Liver (tissue), 3 donors: ENCODE data around the gene ALG1.

Experiments used
- EGR1 ChIP-seq, 2 donors: IDR thresholded peaks; 2 replicates each; pipeline ENCODE4 v1.6.1; 2016 to 2018; ENCODE audit warnings: antibody characterized with exemption in 2 of 2, low read depth in 2 of 2
- FOXA1 ChIP-seq: IDR thresholded peaks from 2 replicates; pipeline ENCODE4 v1.6.1; 2016; ENCODE audit warnings: antibody characterized with exemption
- GABPA ChIP-seq, 2 donors: IDR thresholded peaks in 1 of 2; conservative IDR thresholded peaks in 1 of 2; 2 replicates each; pipeline ENCODE4 v1.6.1; 2016; ENCODE audit warnings: antibody characterized with exemption in 2 of 2, mild to moderate bottlenecking in 1 of 2, moderate library complexity in 1 of 2
- HNF4A ChIP-seq, 2 donors: conservative IDR thresholded peaks; 2 replicates each; pipeline ENCODE4 v1.6.1; 2016; ENCODE audit warnings: antibody characterized with exemption in 2 of 2, mild to moderate bottlenecking in 2 of 2
- JUND ChIP-seq, 2 donors: IDR thresholded peaks; 2 replicates each; pipeline ENCODE4 v1.6.1; 2016; ENCODE audit warnings: antibody characterized with exemption in 2 of 2
- TAF1 ChIP-seq: conservative IDR thresholded peaks from 2 replicates; pipeline ENCODE4 v1.6.1; 2016; ENCODE audit warnings: antibody characterized with exemption, mild to moderate bottlenecking
- YY1 ChIP-seq: IDR thresholded peaks from 2 replicates; pipeline ENCODE4 v1.6.1; 2016; ENCODE audit warnings: antibody characterized with exemption, mild to moderate bottlenecking
- TF ChIP-seq, protein P1 (sequence below): fragments of 150-350 bp; IDR thresholded peaks from 2 replicates; pipeline ENCODE4 v1.5.1; 2017; ENCODE audit warnings: improper control_type of control experiment, low read depth, low read length; ENCODE audit not compliant: missing input control
- TF ChIP-seq, protein P2 (sequence below): IDR thresholded peaks from 2 replicates; pipeline ENCODE4 v1.6.1; 2016; ENCODE audit warnings: antibody characterized with exemption
- TF ChIP-seq, protein P3 (sequence below): IDR thresholded peaks from 2 replicates; pipeline ENCODE4 v1.6.1; 2016; ENCODE audit warnings: antibody characterized with exemption
- TF ChIP-seq, protein P4 (sequence below): IDR thresholded peaks from 2 replicates; pipeline ENCODE4 v1.6.1; 2016; ENCODE audit warnings: antibody characterized with exemption
- TF ChIP-seq, protein P5 (sequence below): IDR thresholded peaks from 2 replicates; pipeline ENCODE4 v1.6.1; 2016; ENCODE audit warnings: antibody characterized with exemption, mild to moderate bottlenecking
- donor health status: healthy.
- donor health status: healthy.

DNA sequence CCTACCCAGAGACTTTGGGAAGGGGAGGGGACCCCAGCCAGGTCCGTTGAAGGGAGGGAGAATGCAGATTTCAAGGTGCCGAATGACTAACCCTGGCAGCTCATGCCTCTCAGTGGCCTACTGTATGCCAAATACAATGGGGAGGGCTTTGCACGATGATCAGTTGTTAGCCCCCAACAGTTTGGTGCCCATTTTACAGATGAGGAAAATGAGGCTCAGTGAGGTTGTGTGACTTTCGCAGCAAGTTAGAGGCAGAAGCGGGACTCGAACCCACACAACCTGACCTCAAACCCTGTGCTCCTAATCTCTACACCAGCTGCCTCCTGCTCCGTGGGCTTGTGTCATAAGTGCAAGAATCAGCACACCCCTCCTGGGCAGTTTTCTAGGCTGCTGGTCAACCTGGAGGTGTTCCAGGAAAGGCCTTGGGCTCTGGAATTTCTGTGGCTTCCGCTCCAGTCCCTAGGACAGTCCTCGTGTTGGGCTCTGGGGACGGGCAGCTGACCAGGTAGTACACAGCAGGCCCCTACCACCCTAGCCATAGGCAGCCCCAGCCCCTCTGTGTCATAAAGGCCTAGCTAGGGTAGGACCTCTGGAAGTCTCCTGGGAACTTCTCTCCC lies 26.0 kb upstream of the ALG1 start:
- TF ChIP-seq, protein P1, sequence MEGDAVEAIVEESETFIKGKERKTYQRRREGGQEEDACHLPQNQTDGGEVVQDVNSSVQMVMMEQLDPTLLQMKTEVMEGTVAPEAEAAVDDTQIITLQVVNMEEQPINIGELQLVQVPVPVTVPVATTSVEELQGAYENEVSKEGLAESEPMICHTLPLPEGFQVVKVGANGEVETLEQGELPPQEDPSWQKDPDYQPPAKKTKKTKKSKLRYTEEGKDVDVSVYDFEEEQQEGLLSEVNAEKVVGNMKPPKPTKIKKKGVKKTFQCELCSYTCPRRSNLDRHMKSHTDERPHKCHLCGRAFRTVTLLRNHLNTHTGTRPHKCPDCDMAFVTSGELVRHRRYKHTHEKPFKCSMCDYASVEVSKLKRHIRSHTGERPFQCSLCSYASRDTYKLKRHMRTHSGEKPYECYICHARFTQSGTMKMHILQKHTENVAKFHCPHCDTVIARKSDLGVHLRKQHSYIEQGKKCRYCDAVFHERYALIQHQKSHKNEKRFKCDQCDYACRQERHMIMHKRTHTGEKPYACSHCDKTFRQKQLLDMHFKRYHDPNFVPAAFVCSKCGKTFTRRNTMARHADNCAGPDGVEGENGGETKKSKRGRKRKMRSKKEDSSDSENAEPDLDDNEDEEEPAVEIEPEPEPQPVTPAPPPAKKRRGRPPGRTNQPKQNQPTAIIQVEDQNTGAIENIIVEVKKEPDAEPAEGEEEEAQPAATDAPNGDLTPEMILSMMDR = no peak
- TF ChIP-seq YY1 (no peak), HNF4A (conservative IDR thresholded peaks at IDR 0.05) (no peak), TAF1 (no peak), FOXA1 (no peak), GABPA (IDR thresholded peaks at IDR 0.05 in 1 of 2, conservative IDR thresholded peaks at IDR 0.05 in 1 of 2) (no peak), EGR1 (IDR thresholded peaks at IDR 0.05; ENCODE audit: low read depth in 2 of 2) (no peak), JUND (IDR thresholded peaks at IDR 0.05) (no peak)
- TF ChIP-seq, protein P2, sequence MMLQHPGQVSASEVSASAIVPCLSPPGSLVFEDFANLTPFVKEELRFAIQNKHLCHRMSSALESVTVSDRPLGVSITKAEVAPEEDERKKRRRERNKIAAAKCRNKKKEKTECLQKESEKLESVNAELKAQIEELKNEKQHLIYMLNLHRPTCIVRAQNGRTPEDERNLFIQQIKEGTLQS = no peak
- TF ChIP-seq, protein P3, sequence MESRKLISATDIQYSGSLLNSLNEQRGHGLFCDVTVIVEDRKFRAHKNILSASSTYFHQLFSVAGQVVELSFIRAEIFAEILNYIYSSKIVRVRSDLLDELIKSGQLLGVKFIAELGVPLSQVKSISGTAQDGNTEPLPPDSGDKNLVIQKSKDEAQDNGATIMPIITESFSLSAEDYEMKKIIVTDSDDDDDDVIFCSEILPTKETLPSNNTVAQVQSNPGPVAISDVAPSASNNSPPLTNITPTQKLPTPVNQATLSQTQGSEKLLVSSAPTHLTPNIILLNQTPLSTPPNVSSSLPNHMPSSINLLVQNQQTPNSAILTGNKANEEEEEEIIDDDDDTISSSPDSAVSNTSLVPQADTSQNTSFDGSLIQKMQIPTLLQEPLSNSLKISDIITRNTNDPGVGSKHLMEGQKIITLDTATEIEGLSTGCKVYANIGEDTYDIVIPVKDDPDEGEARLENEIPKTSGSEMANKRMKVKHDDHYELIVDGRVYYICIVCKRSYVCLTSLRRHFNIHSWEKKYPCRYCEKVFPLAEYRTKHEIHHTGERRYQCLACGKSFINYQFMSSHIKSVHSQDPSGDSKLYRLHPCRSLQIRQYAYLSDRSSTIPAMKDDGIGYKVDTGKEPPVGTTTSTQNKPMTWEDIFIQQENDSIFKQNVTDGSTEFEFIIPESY = no peak
- TF ChIP-seq, protein P4, sequence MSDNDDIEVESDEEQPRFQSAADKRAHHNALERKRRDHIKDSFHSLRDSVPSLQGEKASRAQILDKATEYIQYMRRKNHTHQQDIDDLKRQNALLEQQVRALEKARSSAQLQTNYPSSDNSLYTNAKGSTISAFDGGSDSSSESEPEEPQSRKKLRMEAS = no peak
- TF ChIP-seq, protein P5, sequence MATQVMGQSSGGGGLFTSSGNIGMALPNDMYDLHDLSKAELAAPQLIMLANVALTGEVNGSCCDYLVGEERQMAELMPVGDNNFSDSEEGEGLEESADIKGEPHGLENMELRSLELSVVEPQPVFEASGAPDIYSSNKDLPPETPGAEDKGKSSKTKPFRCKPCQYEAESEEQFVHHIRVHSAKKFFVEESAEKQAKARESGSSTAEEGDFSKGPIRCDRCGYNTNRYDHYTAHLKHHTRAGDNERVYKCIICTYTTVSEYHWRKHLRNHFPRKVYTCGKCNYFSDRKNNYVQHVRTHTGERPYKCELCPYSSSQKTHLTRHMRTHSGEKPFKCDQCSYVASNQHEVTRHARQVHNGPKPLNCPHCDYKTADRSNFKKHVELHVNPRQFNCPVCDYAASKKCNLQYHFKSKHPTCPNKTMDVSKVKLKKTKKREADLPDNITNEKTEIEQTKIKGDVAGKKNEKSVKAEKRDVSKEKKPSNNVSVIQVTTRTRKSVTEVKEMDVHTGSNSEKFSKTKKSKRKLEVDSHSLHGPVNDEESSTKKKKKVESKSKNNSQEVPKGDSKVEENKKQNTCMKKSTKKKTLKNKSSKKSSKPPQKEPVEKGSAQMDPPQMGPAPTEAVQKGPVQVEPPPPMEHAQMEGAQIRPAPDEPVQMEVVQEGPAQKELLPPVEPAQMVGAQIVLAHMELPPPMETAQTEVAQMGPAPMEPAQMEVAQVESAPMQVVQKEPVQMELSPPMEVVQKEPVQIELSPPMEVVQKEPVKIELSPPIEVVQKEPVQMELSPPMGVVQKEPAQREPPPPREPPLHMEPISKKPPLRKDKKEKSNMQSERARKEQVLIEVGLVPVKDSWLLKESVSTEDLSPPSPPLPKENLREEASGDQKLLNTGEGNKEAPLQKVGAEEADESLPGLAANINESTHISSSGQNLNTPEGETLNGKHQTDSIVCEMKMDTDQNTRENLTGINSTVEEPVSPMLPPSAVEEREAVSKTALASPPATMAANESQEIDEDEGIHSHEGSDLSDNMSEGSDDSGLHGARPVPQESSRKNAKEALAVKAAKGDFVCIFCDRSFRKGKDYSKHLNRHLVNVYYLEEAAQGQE = no peak
